AG04450 (cell line): ENCODE results near the gene XRCC4. TPM values are rescaled to one million over a fixed set of nuclear protein-coding genes. Genes with fewer than 3 reads are reported as not detected.

Experiments used
- CTCF ChIA-PET: fragments of 300-600, 350-600 bp; formaldehyde crosslinking; extraction: SDS; loops from one replicate; lab custom pipeline; 2022; ENCODE audit warnings: antibody characterized with exemption, inconsistent platforms; lab: Charles Lee
- POLR2A ChIA-PET: fragments of 350-600 bp; formaldehyde crosslinking; extraction: SDS; loops from one replicate; lab custom pipeline; 2021; ENCODE audit warnings: antibody characterized with exemption, inconsistent platforms; lab: Yijun Ruan, JAX
- DNase-seq: peaks from one replicate; pipeline ENCODE4 v3.0.0-alpha.2; 2011; ENCODE audit warnings: low read depth, low spot score
- H3K27ac ChIP-seq: one replicate; pipeline ENCODE4 v1.5.1; 2012; ENCODE audit warnings: low read depth, low read length, control low read depth
- H3K27me3 ChIP-seq: one replicate; pipeline ENCODE4 v1.6.0; 2012; ENCODE audit warnings: low read length; ENCODE audit not compliant: control insufficient read depth, insufficient read depth
- H3K4me3 ChIP-seq: 2 replicates; pipeline ENCODE4 v1.5.1; 2011; ENCODE audit warnings: mild to moderate bottlenecking, low read depth, low read length, control low read depth
- H3K9me3 ChIP-seq: 2 replicates; pipeline ENCODE4 v1.5.1; 2012; ENCODE audit warnings: low read length; ENCODE audit not compliant: control insufficient read depth, insufficient read depth
- CTCF ChIP-seq: IDR thresholded peaks from 2 replicates; pipeline ENCODE4 v1.5.1; 2011; ENCODE audit warnings: low read depth, low read length, control low read depth, inconsistent platforms
- polyA plus RNA-seq: library from polyadenylated mRNA; depleted of rRNA; stranded (reverse); fragments of >200 nt; gene quantifications from 2 replicates; pipeline ENCODE4 v1.2.3, GENCODE V29; 2011

XRCC4 gene
- polyA plus RNA-seq, 1 experiment: 4.2 TPM

- no peaks in the 10 kb centered on the region for H3K9me3 ChIP-seq
- POLR2A ChIA-PET: no interaction called here
- no peak overlapping the region for H3K27ac ChIP-seq
- H3K27me3 ChIP-seq: no peaks in the 10 kb centered on the region
- DNase-seq: no peak
- no peak for TF ChIP-seq CTCF
- H3K4me3 ChIP-seq: no peak overlapping the region
- CTCF ChIA-PET: interaction anchor here (0.6 kb wide), 1 partner anchor 1032 kb away, joined by 6 read pairs; no protein-coding TSS in a partner anchor
Observed at GRCh38 chr5:83394190-83394589, 316.8 kb downstream of the XRCC4 start.

- no peak for DNase-seq
- CTCF ChIA-PET: interaction anchor here (0.6 kb wide), 1 partner anchor 1071 kb away, joined by 3 read pairs; no protein-coding TSS in a partner anchor
- TF ChIP-seq CTCF: no peak
Observed at GRCh38 chr5:83396662-83397061, 319.3 kb downstream of the XRCC4 start.

GRCh38 chr5:83397658-83398057 lies 320.3 kb downstream of the XRCC4 start:
- no peak for TF ChIP-seq CTCF
- ChIA-PET CTCF (no interaction called here), POLR2A (no interaction called here)
- H3K27me3 ChIP-seq: no peaks in the 10 kb centered on the region
- no peak for DNase-seq
- H3K4me3 ChIP-seq: no peak overlapping the region
- no peaks in the 10 kb centered on the region for H3K9me3 ChIP-seq
- no peak overlapping the region for H3K27ac ChIP-seq

More at GRCh38 chr5:83396662-83397061, 319.3 kb downstream of the XRCC4 start:
- Histone ChIP-seq H3K4me3 (no peak overlapping the region), H3K27ac (no peak overlapping the region), H3K9me3 (no peaks in the 10 kb centered on the region), H3K27me3 (no peaks in the 10 kb centered on the region)
- POLR2A ChIA-PET: no interaction called here

- no peak overlapping the region for H3K27ac ChIP-seq
- no peak for DNase-seq
- H3K9me3 ChIP-seq: no peaks in the 10 kb centered on the region
- CTCF ChIA-PET: no interaction called here
- H3K4me3 ChIP-seq: no peak overlapping the region
- POLR2A ChIA-PET: no interaction called here
- no peaks in the 10 kb centered on the region for H3K27me3 ChIP-seq
- no peak for TF ChIP-seq CTCF
Observed at GRCh38 chr5:83400241-83400640, 322.9 kb downstream of the XRCC4 start.

GRCh38 chr5:83400701-83401100 lies 323.4 kb downstream of the XRCC4 start:
- ChIA-PET CTCF (interaction anchor here (0.9 kb wide), 1 partner anchor 34 kb away, joined by 3 read pairs; no protein-coding TSS in a partner anchor), POLR2A (no interaction called here)
- TF ChIP-seq CTCF: no peak
- H3K4me3 ChIP-seq: no peak overlapping the region
- DNase-seq: no peak
- H3K27ac ChIP-seq: no peak overlapping the region
- H3K9me3 ChIP-seq: no peaks in the 10 kb centered on the region
- no peaks in the 10 kb centered on the region for H3K27me3 ChIP-seq
